Activated CD4-positive, CD25-positive, alpha-beta regulatory T cell (primary cell): Measurements from ENCODE around the gene DAPK3.
"Not testable (repeated sequence)": the region's sequence is repeated elsewhere in the genome, so short reads cannot be mapped to it uniquely, and the experiment has no call there.

Experiments
- DNase-seq, 4 experiments: peaks; one replicate each; lab custom pipeline; 2025; lab: John Stamatoyannopoulos, UW

The DAPK3 gene

GRCh38 chr19:3954107-3954506 is 16.8 kb downstream of the DAPK3 start:
- DNase-seq = no peak

- DNase-seq = not testable (repeated sequence)
Measured at GRCh38 chr19:3952755-3953276, 18.1 kb downstream of the DAPK3 start.

- no peak for DNase-seq
Measured at GRCh38 chr19:3950871-3951861, 19.7 kb downstream of the DAPK3 start.

- no peak for DNase-seq
Measured at GRCh38 chr19:3949997-3950859, 20.7 kb downstream of the DAPK3 start.

- DNase-seq = no peak
Measured at GRCh38 chr19:3949294-3949693, 21.6 kb downstream of the DAPK3 start.

- not testable (repeated sequence) for DNase-seq
Measured at GRCh38 chr19:3947316-3947933, 23.5 kb downstream of the DAPK3 start.

GRCh38 chr19:3945838-3946237 is 25.1 kb downstream of the DAPK3 start:
- DNase-seq = no peak

GRCh38 chr19:3944018-3944721 is 26.7 kb downstream of the DAPK3 start:
- no peak for DNase-seq

GRCh38 chr19:3942790-3943409 is 28.0 kb downstream of the DAPK3 start:
- no peak for DNase-seq

- not testable (repeated sequence) for DNase-seq
Measured at GRCh38 chr19:3938300-3938950, 32.5 kb downstream of the DAPK3 start.

GRCh38 chr19:3936506-3937442 is 34.1 kb downstream of the DAPK3 start:
- no peak for DNase-seq

- DNase-seq = no peak
Measured at GRCh38 chr19:3932931-3933810, 37.7 kb downstream of the DAPK3 start, which contains the start of gene NMRK2. NMRK2 (plus strand) TSS chr19:3933069; CDS start chr19:3933672, 603 bp downstream.

GRCh38 chr19:3931041-3931440 is 39.9 kb downstream of the DAPK3 start:
- no peak for DNase-seq

GRCh38 chr19:3923912-3924311 is 47.0 kb downstream of the DAPK3 start:
- DNase-seq = no peak

- DNase-seq = no peak
Measured at GRCh38 chr19:3923096-3923758, 47.7 kb downstream of the DAPK3 start.

GRCh38 chr19:3919793-3920192 is 51.1 kb downstream of the DAPK3 start:
- no peak for DNase-seq

- no peak for DNase-seq
Measured at GRCh38 chr19:3916033-3916432, 54.9 kb downstream of the DAPK3 start.

- no peak for DNase-seq
Measured at GRCh38 chr19:3914199-3914598, 56.7 kb downstream of the DAPK3 start.
